ENCODE measurements around the gene NELFE. TPM values are rescaled to one million over a fixed set of nuclear protein-coding genes. Genes with fewer than 3 reads are reported as not detected.
A peak's percentile ranks its signal among the peaks of the same experiment; 100 is the strongest.
"Not testable (repeated sequence)": the region's sequence is repeated elsewhere in the genome, so short reads cannot be mapped to it uniquely, and the experiment has no call there.

NELFE gene
- total RNA-seq, 2 experiments from 2014 or later = 65.2 to 72.3 TPM

DNA sequence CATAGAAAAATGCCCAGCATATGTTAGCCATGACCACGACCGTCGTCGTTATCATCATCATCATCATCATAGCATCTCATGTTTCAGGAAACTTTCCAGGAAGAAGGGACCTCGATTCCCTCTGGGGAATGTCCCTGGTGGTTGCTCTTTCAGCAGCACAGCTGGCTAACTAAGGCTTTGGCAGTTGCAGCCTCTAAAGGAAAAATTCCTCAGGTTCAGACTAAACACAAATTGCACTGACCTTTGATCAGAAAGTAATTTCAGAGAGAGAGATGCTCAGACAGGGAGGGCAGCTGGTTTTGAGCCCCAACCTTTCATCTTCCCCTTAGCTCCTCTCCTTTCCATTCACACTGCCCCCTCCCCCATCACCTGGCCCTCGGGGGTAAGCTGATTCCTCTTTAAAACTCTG, 18.5 kb downstream of the NELFE start:
- peaks cover 9% of the 10 kb centered on the region for H3K27me3 Mint-ChIP-seq
- POLR2A ChIA-PET = no interaction called here
- H3K27ac Mint-ChIP-seq = no peak overlapping the region
- H3K4me1 Mint-ChIP-seq = no peaks in the 10 kb centered on the region
- CTCF ChIA-PET = interaction anchor here (0.6 kb wide), 1 partner anchor 727 kb away, joined by 3 read pairs; no protein-coding TSS in a partner anchor
- no peaks in the 10 kb centered on the region for H3K9me3 Mint-ChIP-seq
- no peak overlapping the region for H3K4me3 Mint-ChIP-seq
- DNase-seq = no peak
- H3K36me3 Mint-ChIP-seq (ENCODE audit: low read depth) = no peaks in the 10 kb centered on the region

DNA sequence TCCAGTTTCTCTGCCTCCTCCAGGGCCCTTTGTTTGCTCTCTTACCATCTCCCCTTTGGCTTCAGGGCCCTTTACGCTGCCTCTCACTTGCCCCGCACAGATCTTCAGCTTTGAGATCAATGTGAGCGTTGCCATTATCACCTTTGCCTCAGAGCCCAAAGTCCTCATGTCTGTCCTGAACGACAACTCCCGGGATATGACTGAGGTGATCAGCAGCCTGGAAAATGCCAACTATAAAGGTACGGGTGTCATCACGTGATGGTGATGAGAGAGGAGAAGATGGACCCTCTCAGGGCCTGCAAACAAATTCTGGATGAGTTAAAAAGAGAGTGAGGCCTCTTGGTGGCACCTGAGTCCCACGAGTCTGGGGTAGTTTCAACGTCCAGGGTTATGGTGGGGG, 22.9 kb downstream of the NELFE start:
- Mint-ChIP-seq H3K27ac (no peak overlapping the region), H3K27me3 (peaks cover 6% of the 10 kb centered on the region), H3K4me3 (no peak overlapping the region), H3K36me3 (ENCODE audit: low read depth) (no peaks in the 10 kb centered on the region), H3K9me3 (no peaks in the 10 kb centered on the region), H3K4me1 (no peaks in the 10 kb centered on the region)
- no peak for DNase-seq
- POLR2A ChIA-PET = no interaction called here
- CTCF ChIA-PET = interaction anchor here (0.6 kb wide), 1 partner anchor 20 kb away, joined by 3 read pairs; no protein-coding TSS in a partner anchor

DNA sequence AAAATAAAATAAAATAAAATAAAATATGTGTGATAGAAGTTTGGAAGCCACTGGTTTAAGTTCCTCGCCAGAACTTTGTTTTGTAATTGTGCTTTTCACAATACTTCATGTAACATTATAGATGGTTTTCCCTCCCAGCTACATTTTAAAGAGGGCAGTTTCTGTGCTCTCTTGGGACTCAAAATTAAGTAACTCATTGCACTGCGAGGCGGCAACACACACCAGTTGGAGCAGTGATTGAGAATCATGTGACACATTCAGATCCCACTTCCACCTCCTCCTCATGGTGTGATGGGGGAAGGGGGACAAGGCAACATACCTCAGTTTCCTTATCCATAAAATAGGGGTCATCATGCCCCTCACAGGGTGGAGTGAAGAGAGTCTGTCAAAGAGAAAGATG, 23.8 kb downstream of the NELFE start:
- Mint-ChIP-seq H3K4me1 (no peaks in the 10 kb centered on the region), H3K4me3 (no peak overlapping the region), H3K27ac (no peak overlapping the region), H3K9me3 (no peaks in the 10 kb centered on the region), H3K36me3 (ENCODE audit: low read depth) (no peaks in the 10 kb centered on the region), H3K27me3 (no peaks in the 10 kb centered on the region)
- DNase-seq = no peak
- ChIA-PET CTCF (interaction anchor here (0.6 to 0.9 kb wide), 2 partner anchors 19 to 24 kb away, joined by 3 read pairs; partner anchors contain the start of genes NELFE and SKIC2), POLR2A (no interaction called here)

DNA sequence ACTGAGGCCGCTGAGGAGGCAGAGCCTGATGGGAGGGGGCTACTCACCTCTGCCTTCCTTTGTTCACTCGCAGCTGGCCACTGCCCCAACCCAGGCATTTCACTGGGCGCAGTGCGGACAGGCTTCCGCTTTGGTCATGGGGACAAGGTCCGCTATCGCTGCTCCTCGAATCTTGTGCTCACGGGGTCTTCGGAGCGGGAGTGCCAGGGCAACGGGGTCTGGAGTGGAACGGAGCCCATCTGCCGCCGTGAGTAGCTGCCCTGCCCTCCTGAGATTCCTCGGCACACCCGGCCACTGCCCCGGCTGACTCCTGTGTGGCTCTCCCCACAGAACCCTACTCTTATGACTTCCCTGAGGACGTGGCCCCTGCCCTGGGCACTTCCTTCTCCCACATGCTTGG, 25.2 kb downstream of the NELFE start:
- H3K4me1 Mint-ChIP-seq = no peaks in the 10 kb centered on the region
- no peaks in the 10 kb centered on the region for H3K27me3 Mint-ChIP-seq
- no peaks in the 10 kb centered on the region for H3K36me3 Mint-ChIP-seq (ENCODE audit: low read depth)
- ChIA-PET CTCF (interaction anchor here (1.5 kb wide), 1 partner anchor 9 kb away, joined by 4 read pairs; no protein-coding TSS in a partner anchor), POLR2A (no interaction called here)
- no peaks in the 10 kb centered on the region for H3K9me3 Mint-ChIP-seq
- H3K4me3 Mint-ChIP-seq = no peak overlapping the region
- H3K27ac Mint-ChIP-seq = no peak overlapping the region
- no peak for DNase-seq

DNA sequence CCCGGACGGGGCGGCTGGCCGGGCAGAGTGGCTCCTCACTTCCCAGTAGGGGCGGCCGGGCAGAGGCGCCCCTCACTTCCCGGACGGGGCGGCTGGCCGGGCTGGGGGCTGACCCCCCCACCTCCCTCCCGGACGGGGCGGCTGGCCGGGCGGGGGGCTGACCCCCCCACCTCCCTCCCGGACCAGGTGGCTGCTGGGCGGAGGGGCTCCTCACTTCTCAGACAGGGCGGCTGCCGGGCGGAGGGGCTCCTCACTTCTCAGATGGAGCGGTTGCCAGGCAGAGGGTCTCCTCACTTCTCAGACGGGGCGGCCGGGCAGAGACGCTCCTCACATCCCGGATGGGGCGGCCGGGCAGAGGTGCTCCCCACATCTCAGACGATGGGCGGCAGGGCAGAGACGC, 26.6 kb downstream of the NELFE start:
- H3K27me3 Mint-ChIP-seq; H3K36me3 Mint-ChIP-seq (ENCODE audit: low read depth); H3K4me1 Mint-ChIP-seq; H3K9me3 Mint-ChIP-seq; CTCF ChIA-PET; H3K4me3 Mint-ChIP-seq; POLR2A ChIA-PET; DNase-seq; H3K27ac Mint-ChIP-seq: not testable (repeated sequence)

DNA sequence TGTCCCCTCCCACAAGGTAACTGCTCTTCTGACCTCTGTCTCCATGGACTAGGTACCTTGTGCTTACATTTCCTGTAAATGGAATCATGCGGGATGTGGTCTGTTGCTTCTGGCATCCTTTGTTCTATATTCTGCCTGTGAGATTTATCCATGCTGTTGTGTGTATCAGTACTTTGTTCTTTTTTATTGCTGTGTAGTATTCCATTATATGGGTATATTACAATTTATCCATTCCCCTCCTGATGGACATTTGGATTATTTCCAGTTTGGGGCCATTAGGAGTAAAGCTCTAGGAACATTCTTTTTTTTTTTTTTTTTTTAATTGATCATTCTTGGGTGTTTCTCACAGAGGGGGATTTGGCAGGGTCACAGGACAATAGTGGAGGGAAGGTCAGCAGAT, 27.8 kb downstream of the NELFE start:
- POLR2A ChIA-PET = interaction anchor here (0.6 kb wide), 1 partner anchor 27 kb away, joined by 3 read pairs; no protein-coding TSS in a partner anchor
- no peaks in the 10 kb centered on the region for H3K27me3 Mint-ChIP-seq

DNA sequence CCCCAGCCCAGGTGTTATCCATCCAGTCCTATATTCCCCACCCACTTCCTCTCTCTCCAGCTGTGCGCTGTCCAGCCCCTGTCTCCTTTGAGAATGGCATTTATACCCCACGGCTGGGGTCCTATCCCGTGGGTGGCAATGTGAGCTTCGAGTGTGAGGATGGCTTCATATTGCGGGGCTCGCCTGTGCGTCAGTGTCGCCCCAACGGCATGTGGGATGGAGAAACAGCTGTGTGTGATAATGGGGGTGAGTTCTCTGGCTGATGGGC, 30.2 kb downstream of the NELFE start:
- DNase-seq = no peak
- CTCF ChIA-PET = no interaction called here
- no peaks in the 10 kb centered on the region for H3K4me1 Mint-ChIP-seq
- H3K9me3 Mint-ChIP-seq = no peaks in the 10 kb centered on the region
- H3K27me3 Mint-ChIP-seq = no peaks in the 10 kb centered on the region
- POLR2A ChIA-PET = no interaction called here
- no peaks in the 10 kb centered on the region for H3K36me3 Mint-ChIP-seq (ENCODE audit: low read depth)
- no peak overlapping the region for H3K27ac Mint-ChIP-seq
- H3K4me3 Mint-ChIP-seq = no peak overlapping the region

More for the DNA sequence above, 27.8 kb downstream of the NELFE start:
- CTCF ChIA-PET = interaction anchor here (1.3 kb wide), 1 partner anchor 21 kb away, joined by 4 read pairs; no protein-coding TSS in a partner anchor
- Mint-ChIP-seq H3K4me1 (no peaks in the 10 kb centered on the region), H3K9me3 (no peaks in the 10 kb centered on the region), H3K36me3 (ENCODE audit: low read depth) (no peaks in the 10 kb centered on the region), H3K27ac (no peak overlapping the region), H3K4me3 (no peak overlapping the region)
- DNase-seq = no peak

DNA sequence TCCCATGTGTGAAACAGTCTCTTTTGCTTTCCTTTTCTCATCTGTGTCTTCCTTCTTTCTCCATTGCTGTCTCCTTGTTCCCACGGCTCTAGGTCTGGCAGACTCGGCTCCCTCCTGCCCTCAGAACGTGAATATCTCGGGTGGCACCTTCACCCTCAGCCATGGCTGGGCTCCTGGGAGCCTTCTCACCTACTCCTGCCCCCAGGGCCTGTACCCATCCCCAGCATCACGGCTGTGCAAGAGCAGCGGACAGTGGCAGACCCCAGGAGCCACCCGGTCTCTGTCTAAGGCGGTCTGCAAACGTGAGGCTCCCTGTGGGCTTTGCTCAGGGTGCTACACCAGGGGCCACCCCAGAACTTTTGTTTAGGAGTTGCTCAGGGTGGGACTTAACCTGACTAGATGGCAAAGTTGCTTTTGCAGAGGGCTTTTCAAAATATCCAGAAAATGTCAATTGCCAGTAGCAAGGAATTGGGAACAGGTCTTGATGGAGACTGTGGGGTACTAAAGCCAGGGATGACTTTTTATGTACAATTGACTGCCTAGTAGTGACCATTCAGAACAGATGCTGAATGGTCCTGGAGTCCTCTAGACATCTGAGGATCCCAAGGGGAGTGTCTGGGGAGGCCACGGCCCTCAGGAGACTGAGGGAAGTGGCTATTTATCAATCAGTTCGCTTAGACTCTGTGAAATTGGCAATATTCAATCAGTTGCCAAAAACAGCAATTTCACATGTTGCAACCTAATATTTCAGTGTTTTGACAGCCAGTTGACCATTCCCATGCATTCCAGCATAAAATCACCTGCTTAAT, 30.7 kb downstream of the NELFE start:
- no peak for DNase-seq
- Mint-ChIP-seq H3K4me1 (no peaks in the 10 kb centered on the region), H3K27me3 (no peaks in the 10 kb centered on the region), H3K4me3 (no peak overlapping the region), H3K9me3 (no peaks in the 10 kb centered on the region), H3K36me3 (ENCODE audit: low read depth) (no peaks in the 10 kb centered on the region), H3K27ac (no peak overlapping the region)
- ChIA-PET CTCF (no interaction called here), POLR2A (no interaction called here)

DNA sequence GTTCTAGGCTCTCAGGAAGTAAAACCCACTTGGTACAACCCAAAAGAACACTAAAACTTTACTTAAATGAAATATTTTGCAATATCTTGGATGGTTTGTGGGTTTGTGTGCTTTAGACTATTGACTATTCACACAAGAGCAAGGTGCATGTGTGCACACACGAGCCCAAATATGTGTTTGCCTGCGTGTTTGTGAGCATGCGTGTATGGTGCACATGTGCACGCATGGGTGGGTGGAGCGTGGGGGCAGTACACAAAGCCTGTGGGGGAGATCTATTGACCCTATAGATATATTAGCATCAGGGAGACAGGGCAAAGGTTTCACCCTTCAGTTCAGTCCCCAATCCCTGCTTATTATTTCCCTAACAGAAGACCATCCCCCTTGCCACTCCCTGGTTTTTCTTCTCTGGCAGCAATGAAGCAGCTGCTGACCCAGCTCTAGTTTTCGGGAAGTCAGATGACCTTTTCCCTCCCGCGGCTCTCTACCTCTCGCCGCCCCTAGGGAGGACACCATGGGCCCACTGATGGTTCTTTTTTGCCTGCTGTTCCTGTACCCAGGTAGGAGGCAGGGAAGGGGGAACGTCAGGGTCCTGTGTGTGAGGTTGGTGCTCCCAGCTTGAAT, 31.4 kb downstream of the NELFE start, which contains the start of gene C2:
TSS of gene C2 (plus strand) at position 476 of the 621 bp plus-strand sequence. CDS start at position 512, 36 bp downstream.
- no peaks in the 10 kb centered on the region for H3K36me3 Mint-ChIP-seq (ENCODE audit: low read depth)
- H3K4me1 Mint-ChIP-seq = no peaks in the 10 kb centered on the region
- ChIA-PET POLR2A (no interaction called here), CTCF (no interaction called here)
- DNase-seq = no peak
- H3K27ac Mint-ChIP-seq = no peak within 1 kb of the TSS
- H3K27me3 Mint-ChIP-seq = no peaks in the 10 kb centered on the region
- no peak within 1 kb of the TSS for H3K4me3 Mint-ChIP-seq
- no peaks in the 10 kb centered on the region for H3K9me3 Mint-ChIP-seq

DNA sequence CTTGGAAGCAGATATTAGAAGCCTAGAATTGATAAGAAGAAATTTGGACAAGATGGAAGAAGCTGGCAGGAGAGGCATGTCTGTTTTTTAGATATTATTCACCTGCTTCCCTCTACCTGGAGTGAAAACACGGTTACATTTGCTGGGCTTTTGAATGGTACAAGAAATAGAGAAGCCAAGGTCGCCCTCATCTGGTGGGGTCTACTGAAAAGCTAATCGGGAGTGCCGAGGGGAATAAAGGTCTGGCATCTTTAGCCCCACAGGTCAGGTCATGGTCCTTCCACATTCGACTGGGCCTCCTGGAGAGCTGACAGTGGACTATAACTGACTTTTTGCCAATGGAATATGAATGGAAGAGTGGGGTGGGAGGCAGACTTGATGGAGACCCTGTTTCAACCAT, 35.8 kb downstream of the NELFE start:
- DNase-seq = peak; percentile 20
- H3K4me3 Mint-ChIP-seq = no peak overlapping the region
- H3K27me3 Mint-ChIP-seq = no peaks in the 10 kb centered on the region
- H3K4me1 Mint-ChIP-seq = no peaks in the 10 kb centered on the region
- H3K36me3 Mint-ChIP-seq (ENCODE audit: low read depth) = no peaks in the 10 kb centered on the region
- ChIA-PET CTCF (interaction anchor here (0.6 to 1.9 kb wide), 5 partner anchors 28 to 418 kb away, joined by 3 to 4 read pairs (median 4); partner anchors contain the start of genes NELFE and SKIC2), POLR2A (no interaction called here)
- H3K27ac Mint-ChIP-seq = no peak overlapping the region
- no peaks in the 10 kb centered on the region for H3K9me3 Mint-ChIP-seq

DNA sequence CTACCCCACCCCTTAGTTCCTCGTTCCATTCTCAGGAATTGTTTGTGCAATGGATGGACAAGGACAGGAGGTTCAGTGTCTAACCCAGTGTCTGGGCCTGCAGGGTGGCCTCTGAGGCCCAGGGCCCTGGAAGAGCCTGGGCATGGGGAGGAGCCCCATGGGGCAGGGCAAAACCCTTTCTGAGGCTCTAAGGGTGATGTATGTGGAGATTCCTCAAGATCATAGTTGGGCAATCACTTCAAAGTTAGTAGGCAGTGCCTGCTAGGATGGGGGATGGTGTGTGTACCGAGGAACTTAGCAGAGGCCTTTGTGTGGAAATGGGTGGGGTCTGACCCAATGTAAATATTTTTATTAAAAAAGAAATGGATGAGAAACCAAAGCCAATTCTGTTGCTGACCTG, 38.0 kb downstream of the NELFE start:
- Mint-ChIP-seq H3K4me1 (no peaks in the 10 kb centered on the region), H3K27me3 (peaks cover 2% of the 10 kb centered on the region), H3K27ac (no peak overlapping the region), H3K36me3 (ENCODE audit: low read depth) (no peaks in the 10 kb centered on the region), H3K9me3 (no peaks in the 10 kb centered on the region), H3K4me3 (no peak overlapping the region)
- CTCF ChIA-PET = no interaction called here
- POLR2A ChIA-PET = no interaction called here
- no peak for DNase-seq

DNA sequence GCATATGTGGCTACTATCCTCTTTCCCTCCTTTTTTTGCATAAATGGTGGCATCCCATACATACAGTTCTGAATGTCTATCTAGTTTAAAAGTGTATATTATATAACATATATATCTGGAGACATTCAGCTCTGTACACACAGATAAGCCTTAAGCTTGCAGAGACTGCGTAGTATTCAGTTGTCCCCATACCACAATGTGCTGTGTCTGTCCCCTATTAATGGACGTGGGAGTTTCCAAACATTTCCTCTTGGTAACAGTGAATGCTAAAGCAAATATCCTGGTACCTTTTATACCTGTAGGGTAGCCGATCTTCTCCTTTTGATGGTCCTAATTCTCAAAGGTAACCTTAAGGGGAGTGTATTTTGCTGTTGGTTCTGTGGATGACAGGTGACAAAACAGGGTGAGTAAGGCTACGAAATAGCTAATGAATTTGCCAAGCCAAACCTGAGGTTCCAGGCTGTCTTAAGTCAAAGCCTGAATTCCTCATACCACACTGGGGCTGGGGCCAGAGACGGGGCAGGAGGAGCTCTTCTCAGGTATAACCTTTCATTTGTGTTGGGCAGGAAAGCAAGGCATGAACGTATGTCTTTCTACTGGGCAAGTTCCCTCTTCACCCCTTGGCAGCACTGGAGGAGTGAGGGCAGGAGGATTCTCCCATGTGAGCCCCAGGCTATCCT, 39.0 kb downstream of the NELFE start:
- Mint-ChIP-seq H3K27ac (no peak overlapping the region), H3K4me1 (no peaks in the 10 kb centered on the region), H3K4me3 (no peak overlapping the region), H3K9me3 (no peaks in the 10 kb centered on the region), H3K27me3 (peaks cover 2% of the 10 kb centered on the region), H3K36me3 (ENCODE audit: low read depth) (no peaks in the 10 kb centered on the region)
- POLR2A ChIA-PET = no interaction called here
- CTCF ChIA-PET = interaction anchor here (0.6 to 0.9 kb wide), 4 partner anchors 21 to 1187 kb away, joined by 3 to 4 read pairs (median 4); no protein-coding TSS in a partner anchor
- no peak for DNase-seq

Measured in activated CD4-positive, alpha-beta T cell treated with anti-CD3 and anti-CD28 coated beads, Interleukin-2, amount 10 ng/mL, durations not matched to agents 7 days and 5 days (primary cell).